T-helper 2 cell (primary cell): ENCODE data around the gene GP1BB.

Experiments used
- DNase-seq, 5 experiments: peaks; one replicate each; pipeline versions ENCODE4 v3.0.0 to v3.0.0-alpha.2; 2012 to 2022

GP1BB gene

GRCh38 chr22:19766511-19767426 lies 43.4 kb downstream of the GP1BB start:
- peak in 4 of 5 experiments; percentile 19 to 62 (median 34) for DNase-seq

DNA sequence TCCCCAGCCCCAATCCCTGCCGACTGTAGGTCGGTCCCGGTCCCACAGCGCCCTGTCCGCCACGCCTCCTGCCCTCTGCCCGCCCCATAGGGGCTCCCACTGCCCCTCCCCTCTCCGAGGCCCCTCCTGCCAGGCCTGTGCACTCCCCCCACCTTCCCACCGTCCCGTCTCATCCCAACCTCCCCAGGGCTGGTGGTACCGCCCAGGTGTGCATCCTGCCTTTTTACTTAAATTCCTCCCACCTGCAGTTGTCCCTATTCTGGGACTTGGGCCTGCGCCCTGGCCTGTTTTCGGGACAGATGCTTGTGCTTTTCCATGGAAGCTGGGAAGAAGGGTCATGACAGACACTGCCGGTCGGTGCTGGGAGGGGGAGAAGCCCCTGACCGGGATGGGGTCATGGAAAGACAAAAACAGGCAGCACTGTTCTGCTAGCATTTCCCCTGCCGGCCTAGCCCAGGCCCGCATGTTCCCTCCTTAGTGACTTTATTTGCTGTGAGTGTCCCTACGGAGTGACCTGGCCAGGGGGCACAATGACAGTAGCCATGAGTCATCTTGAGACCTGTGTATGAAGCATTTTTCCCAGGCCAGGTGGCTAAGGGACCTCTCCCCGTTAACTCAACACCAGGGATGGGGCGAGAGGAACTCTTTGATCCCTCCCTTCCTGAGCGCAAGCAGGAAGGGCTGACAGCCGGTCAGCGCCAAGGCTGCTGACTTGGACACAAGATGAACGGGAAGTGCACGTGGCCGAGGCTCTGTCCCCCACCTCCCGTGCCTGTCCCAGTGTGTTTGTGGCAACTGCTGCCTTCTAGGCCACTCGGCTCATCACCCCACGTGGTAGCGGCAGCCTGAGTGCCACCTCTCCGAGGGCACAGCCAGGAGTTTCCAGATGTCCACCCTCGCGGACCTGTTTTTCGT lies 44.3 kb downstream of the GP1BB start:
- no peak for DNase-seq

DNA sequence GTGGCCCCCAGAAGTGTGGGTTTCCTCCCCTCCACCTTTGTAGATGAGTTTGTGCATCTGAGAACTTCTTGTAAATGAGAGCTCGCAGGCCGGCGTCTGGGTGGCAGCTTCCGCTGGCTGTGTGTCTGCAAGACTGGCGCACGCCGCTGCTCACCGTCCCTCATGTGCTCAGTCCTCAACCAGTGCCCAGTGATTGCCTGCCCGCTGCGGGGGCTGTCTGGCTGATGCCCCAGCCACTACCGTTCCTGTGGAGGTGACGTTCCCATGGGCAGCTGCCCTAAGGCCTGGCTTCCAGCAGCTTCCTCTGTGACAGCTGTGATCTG lies 46.0 kb downstream of the GP1BB start:
- no peak for DNase-seq

GRCh38 chr22:19770349-19771220 lies 47.2 kb downstream of the GP1BB start:
- no peak for DNase-seq

- DNase-seq = no peak
Measured at GRCh38 chr22:19772422-19772672, 49.0 kb downstream of the GP1BB start.

DNA sequence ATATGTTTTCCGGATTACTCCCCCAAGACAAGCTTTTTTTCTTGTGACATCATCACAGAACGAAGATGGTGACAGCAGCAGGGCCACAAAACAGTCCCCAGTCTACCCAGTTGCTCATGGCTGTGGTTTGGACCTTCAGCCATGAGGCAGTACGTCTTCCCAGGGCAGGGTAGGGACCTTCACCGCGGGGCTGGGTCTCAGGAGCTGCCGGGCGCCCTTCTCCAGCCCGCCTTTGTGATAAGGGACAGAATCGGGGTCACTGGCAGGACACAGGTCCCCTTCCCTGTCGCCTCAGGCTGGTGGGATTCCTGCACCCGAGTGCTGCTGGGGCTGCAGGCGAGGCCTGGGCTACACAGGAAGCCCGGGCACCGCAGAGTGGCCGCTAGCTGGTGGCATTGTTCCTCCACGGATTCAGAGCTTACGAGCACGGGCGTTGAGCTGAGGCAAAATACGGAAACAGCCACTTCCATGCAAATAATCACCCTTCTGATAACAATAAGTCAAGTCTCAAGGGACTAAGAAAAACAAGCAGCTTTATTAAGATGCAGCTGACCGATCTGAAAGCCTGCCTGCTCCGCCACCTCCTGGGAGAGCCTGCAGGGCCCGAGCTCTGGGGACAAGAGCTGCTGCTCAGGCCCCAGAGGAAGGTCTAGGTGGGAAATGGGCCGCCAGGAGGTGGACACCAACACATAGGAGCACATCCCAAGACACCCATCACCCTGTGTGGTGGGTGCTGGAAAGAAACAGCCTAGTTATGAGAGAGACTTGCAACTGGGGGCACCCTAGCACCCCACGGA lies 49.5 kb downstream of the GP1BB start:
- no peak for DNase-seq

DNA sequence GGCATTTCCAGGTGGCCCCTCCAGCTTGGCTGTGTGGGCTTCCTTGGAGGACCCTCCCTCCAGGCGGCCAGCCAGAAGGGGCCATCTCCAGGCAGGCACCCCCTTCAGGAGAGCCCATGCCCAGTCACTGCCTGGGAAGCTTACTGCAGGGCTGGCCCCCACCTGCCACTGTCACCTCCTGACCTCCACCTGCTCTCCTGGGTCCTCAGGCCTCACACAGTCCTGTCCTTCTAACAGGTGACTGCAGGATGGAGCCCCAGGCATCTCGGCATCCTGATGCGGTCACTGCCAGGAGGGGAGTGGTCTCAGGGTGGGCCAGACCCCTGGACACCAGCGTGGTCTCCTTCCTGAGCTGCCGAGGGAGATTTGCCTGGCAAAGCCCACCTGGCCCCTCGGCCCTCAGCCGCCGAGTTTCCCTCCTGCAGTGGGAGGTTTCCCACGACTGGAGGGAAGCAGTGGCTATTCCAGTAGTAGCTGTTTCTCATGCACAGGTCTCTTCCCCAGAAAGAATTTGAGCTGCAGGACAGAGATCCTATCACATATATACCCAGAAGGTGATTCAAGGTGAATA lies 50.2 kb downstream of the GP1BB start:
- no peak for DNase-seq
